Measurements from ENCODE around the gene N4BP2L2.

N4BP2L2 gene

GRCh38 chr13:32417995-32418394 is 120.6 kb downstream of the N4BP2L2 start:
- no peak overlapping the region for H3K27ac ChIP-seq (ENCODE audit: low read depth, low read length)
- TF ChIP-seq CTCF (IDR thresholded peaks at IDR 0.05; ENCODE audit: insufficient read depth, low read length, poor library complexity, severe bottlenecking) (no peak), EZH2phosphoT487 (conservative IDR thresholded peaks at IDR 0.05; ENCODE audit: low read length) (no peak)

GRCh38 chr13:32415019-32415418 is 123.6 kb downstream of the N4BP2L2 start:
- TF ChIP-seq CTCF (IDR thresholded peaks at IDR 0.05; ENCODE audit: insufficient read depth, low read length, poor library complexity, severe bottlenecking) (peak; percentile 25), EZH2phosphoT487 (conservative IDR thresholded peaks at IDR 0.05; ENCODE audit: low read length) (no peak)
- Histone ChIP-seq H3F3A (ENCODE audit: insufficient read depth) (no peaks in the 10 kb centered on the region), H3K9ac (ENCODE audit: low read length) (no peak overlapping the region), H3K36me3 (ENCODE audit: low read length) (no peaks in the 10 kb centered on the region), H3K9me3 (ENCODE audit: insufficient read depth, low read length) (no peaks in the 10 kb centered on the region; the same call in 1 of the 2 replicates), H3K27ac (ENCODE audit: low read depth, low read length) (no peak overlapping the region), H3K4me3 (ENCODE audit: insufficient read depth, low read length, poor library complexity, severe bottlenecking) (no peak overlapping the region), H3K79me2 (ENCODE audit: insufficient read depth, low read length) (no peaks in the 10 kb centered on the region), H2AFZ (ENCODE audit: low read depth, low read length, severe bottlenecking) (no peak overlapping the region), H3K4me2 (ENCODE audit: low read depth, low read length, poor library complexity, severe bottlenecking) (no peak overlapping the region), H3K9me2 (replicated peaks; ENCODE audit: insufficient read depth, low read length) (no peaks in the 10 kb centered on the region), H3K27me3 (ENCODE audit: low read length) (no peaks in the 10 kb centered on the region), H4K20me1 (ENCODE audit: low read depth, low read length) (no peaks in the 10 kb centered on the region)

More at GRCh38 chr13:32417995-32418394, 120.6 kb downstream of the N4BP2L2 start:
- Histone ChIP-seq H3K9me3 (ENCODE audit: insufficient read depth, low read length) (no peaks in the 10 kb centered on the region; the same call in 1 of the 2 replicates), H4K20me1 (ENCODE audit: low read depth, low read length) (no peaks in the 10 kb centered on the region), H3K4me3 (ENCODE audit: insufficient read depth, low read length, poor library complexity, severe bottlenecking) (no peak overlapping the region), H3K9ac (ENCODE audit: low read length) (no peak overlapping the region), H3K79me2 (ENCODE audit: insufficient read depth, low read length) (no peaks in the 10 kb centered on the region), H3F3A (ENCODE audit: insufficient read depth) (no peaks in the 10 kb centered on the region), H2AFZ (ENCODE audit: low read depth, low read length, severe bottlenecking) (no peak overlapping the region), H3K9me2 (replicated peaks; ENCODE audit: insufficient read depth, low read length) (no peaks in the 10 kb centered on the region), H3K4me2 (ENCODE audit: low read depth, low read length, poor library complexity, severe bottlenecking) (no peak overlapping the region), H3K36me3 (ENCODE audit: low read length) (no peaks in the 10 kb centered on the region), H3K27me3 (ENCODE audit: low read length) (no peaks in the 10 kb centered on the region)

- no peaks in the 10 kb centered on the region for H3F3A ChIP-seq (ENCODE audit: insufficient read depth)
- no peak overlapping the region for H2AFZ ChIP-seq (ENCODE audit: low read depth, low read length, severe bottlenecking)
- H3K36me3 ChIP-seq (ENCODE audit: low read length) = no peaks in the 10 kb centered on the region
- no peak overlapping the region for H3K27ac ChIP-seq (ENCODE audit: low read depth, low read length)
- H3K27me3 ChIP-seq (ENCODE audit: low read length) = no peaks in the 10 kb centered on the region
- H3K9me3 ChIP-seq (ENCODE audit: insufficient read depth, low read length) = no peaks in the 10 kb centered on the region; the same call in 1 of the 2 replicates
- no peak overlapping the region for H3K4me3 ChIP-seq (ENCODE audit: insufficient read depth, low read length, poor library complexity, severe bottlenecking)
- H4K20me1 ChIP-seq (ENCODE audit: low read depth, low read length) = no peaks in the 10 kb centered on the region
- no peaks in the 10 kb centered on the region for H3K79me2 ChIP-seq (ENCODE audit: insufficient read depth, low read length)
- no peak overlapping the region for H3K4me2 ChIP-seq (ENCODE audit: low read depth, low read length, poor library complexity, severe bottlenecking)
- no peaks in the 10 kb centered on the region for H3K9me2 ChIP-seq (replicated peaks; ENCODE audit: insufficient read depth, low read length)
- no peak for TF ChIP-seq CTCF (IDR thresholded peaks at IDR 0.05; ENCODE audit: insufficient read depth, low read length, poor library complexity, severe bottlenecking)
- TF ChIP-seq EZH2phosphoT487 (conservative IDR thresholded peaks at IDR 0.05; ENCODE audit: low read length) = no peak
- no peak overlapping the region for H3K9ac ChIP-seq (ENCODE audit: low read length)
Observed at GRCh38 chr13:32414580-32414979, 124.0 kb downstream of the N4BP2L2 start.

Measured in SU-DHL-6 (cell line).